Stimulated activated naive CD4-positive, alpha-beta T cell treated with Interleukin-2 at 50 U/mL for 16 hours (primary cell): ENCODE data around the gene BTBD10.

ENCODE experiments used
- DNase-seq: peaks from one replicate; lab custom pipeline; 2025; lab: John Stamatoyannopoulos, UW

Gene BTBD10

DNA sequence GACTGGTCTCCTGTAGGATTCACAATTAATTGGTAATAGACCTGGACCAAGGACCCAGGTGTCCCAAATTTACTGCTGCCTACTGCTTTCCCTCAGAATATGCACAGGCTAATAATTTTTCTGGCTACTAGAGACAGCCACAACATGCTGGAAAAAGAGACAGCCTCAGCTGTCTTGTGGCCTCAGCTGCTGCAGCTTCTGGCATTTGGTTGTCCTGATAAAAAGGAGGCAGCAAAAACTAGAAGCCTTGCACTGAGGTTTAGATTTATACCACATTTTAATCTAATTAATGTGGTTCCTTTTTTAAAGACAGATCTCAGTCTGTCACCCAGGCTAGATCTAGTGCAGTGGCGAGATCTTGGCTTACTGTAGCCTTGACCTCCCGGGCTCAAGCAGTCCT is 89.8 kb downstream of the BTBD10 start:
- DNase-seq, result no peak

DNA sequence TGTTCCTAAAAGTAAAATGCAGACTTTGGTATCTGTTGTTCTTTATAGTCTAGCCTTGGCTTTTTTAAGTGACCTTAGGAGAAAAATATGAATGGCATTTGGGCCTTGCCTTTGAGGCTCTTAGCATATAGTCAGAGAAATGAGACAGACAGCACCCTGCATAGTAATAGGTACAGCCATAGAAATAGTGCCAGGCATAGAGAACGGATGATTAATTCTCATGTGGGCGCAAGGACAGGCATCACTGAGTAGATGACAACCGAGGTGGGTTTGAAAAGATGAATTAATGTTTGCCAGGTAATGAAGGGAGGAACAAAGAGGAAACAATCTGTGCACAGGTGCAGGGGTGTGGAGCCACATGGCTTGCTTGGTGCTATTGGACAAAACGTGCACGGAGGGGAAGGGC is 95.0 kb downstream of the BTBD10 start:
- no peak for DNase-seq

DNA sequence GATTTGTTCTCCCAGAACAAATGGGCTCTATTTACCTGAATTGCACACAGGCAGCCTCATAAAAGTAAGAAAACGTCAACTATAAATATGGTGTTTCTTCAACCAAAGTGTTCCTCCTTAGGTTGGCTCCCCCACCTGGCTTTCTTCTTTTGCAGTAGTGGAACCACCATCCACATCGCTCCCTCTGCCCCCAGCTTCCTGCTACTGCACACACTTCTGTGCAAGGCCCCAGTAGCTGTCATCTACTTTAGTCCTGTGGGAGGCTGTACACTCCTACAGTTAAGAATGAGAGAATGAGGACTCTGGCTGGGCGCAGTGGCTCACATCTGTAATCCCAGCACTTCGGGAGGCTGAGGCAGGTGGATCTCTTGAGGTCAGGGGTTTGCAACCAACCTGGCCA is 95.9 kb downstream of the BTBD10 start:
- no peak for DNase-seq

DNA sequence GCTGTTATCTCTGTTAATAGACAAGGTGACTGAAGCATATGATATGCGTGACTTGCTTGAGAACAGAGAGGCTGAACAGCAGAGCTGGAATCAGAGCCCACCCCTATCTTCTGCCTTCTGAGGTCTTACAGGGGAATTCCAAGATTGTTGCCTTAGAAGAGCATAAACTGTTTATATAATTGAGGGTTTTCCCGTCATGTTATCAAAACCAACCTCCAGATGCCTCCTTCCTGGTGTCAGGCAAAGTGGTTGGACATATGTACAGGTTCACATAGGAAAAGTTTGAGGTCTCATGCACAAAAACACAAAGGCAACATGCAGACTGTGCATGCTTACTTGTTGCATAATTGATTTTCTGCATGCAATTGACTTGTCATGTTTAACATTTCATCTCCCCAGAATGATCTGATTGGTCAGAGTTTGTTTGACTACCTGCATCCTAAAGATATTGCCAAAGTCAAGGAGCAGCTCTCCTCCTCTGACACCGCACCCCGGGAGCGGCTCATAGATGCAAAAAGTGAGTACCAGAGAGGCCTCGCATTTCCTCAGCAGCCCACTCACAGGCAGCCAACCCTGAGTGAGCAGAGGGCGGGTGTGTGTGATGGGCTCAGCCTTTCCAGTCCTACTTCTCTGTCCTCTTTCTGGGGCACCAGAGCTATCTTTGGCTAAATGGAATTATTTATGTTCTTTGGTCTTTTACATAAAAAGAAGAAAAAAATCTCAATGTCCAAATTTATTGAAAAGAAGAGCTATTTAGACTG is 96.6 kb downstream of the BTBD10 start:
- DNase-seq, result no peak

DNA sequence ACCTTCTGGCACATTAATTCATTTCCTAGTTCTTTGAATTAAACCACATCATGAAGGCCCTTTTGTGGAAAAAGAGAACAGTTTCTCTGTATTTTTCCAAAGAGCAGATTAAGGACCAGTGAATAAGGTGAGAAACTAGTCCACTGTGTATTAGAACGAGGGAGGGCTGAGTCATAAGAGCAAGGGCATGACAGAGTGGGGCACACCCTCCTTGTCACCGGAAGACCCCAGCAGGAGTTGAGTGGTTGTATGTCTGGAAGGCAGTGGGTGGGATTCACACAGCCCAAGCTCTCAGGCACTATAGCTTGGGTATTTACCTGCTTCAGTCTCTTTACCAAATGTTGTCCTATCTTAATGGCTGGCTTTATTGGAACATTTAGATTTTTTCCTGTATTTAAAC is 98.6 kb downstream of the BTBD10 start:
- no peak for DNase-seq

DNA sequence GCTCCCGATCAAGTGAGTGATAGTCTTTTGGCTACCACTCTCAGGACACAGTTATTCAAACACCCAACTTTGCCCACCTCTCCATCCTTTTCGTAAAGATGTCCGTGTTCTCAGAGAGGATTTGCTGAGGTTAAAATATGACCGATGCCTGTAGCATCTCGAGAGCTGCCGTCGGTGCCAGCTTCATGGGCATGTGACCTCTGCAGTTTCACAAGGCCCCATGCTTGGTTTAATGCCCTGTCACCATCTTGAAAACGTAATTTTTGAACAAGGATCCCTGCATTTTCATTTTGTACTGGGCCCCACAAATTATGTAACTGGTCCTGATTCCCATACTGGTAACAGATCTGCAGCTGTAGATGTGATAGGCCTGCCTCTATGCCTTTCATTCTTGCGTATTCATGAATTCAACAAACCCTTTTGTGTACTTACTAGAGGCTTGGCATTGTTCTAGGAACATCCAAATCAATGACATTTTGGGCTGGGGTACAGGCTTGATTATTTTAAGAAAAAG is 100.4 kb downstream of the BTBD10 start:
- DNase-seq, result no peak

DNA sequence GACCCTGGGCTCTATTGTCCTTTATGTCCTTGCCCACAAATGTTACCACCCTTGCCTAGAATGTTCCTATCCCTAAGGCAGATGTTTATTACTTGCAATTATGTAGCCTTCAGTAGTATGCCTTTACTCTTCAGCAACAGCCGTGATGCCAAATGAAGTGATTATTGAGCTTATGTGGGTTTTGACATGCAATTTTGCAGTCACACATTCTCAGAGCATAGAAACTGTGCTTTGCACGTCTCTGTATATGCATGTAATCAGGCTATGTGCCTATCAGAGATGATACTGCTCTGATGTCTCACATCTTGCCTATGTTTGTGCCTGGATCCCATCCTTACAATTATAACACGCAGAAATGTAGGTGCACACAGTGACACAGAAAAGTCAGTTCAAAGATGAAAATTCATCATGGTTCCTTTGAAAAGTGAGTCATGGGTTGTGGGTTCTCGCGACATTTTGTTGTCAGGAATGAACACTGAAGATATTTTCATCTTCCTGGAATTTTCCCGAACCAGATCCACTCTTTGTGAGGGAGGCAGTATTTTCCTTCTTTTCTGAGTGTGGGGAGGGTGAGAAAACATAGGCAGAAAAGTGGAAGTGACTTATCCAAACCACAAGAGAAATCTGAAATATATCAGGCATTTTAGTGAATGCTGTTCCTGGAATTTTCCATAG is 104.3 kb downstream of the BTBD10 start:
- DNase-seq, result no peak

DNA sequence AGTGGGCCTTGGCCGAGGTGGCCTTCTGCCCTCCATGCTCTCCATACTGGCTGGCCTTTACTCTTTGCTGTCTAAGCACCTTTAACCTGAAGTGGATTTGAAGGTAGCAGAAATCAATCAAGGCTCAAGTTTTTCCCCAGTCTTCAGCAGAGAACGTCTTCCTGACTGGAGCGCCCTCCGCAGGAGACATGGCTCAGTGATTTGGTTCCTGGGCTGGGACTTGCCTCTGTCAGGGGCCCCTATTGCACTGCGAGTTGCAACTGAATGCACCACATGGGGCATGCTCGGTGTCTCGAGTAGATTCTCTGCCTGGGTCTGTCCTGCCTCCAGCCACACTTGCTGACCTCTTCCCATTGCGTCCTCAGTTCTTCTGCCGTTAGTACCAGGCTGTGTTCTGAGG is 105.8 kb downstream of the BTBD10 start:
- no peak for DNase-seq

DNA sequence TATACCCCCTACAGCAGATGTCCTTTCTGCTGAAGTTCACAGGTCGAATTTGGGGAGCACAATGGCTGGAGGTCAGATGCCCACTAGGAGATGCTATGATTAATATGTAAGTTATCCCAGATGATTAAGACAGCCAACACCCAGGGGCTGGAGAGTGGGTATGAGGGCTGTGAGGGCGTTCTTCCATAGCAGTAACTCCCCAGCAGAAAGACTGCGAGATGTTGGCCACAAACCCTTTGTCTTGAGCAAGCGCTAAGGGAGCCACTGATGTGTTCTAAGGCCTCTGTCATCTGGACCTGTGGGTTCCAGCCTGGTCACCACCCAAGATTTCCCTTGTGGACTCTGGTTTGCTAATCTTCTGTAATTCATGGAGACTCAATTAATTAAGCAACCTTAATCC is 107.8 kb downstream of the BTBD10 start:
- DNase-seq, result no peak

DNA sequence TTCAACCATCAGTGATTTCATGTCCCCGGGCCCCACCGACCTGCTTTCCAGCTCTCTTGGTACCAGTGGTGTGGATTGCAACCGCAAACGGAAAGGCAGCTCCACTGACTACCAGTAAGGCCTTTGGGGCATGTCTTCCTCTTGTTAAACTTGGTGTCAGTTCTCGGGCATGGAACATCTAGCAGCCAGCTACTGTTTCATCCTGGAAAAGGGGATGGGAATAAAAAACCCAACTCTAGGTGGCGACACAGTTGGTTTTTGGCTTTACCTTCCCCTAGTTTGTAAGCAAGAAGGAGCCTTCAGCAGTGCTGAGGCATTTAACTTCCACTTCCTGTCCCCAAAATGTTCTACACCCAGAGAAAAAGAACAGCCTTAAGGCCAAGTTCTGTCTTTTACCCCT is 108.7 kb downstream of the BTBD10 start:
- no peak for DNase-seq

DNA sequence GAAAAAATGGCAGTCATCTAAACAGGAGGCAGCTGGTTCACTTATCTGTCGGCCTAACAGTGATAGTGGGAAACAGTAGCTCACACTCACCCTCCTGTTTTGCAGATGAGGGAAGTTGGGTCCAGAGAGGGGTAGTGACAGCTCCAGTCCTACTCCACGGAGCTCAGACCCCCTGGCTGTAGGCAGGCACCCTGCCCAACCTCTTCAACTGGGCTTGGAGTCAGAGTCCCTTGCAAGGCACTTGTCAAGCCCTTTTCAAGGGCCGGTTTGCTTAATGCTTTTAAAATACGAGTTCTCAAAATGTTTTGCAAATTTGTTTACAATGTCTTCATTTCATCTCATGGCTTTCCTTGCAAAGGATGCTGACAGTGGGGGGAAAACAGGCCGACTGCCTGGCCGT is 110.3 kb downstream of the BTBD10 start:
- DNase-seq, result no peak

DNA sequence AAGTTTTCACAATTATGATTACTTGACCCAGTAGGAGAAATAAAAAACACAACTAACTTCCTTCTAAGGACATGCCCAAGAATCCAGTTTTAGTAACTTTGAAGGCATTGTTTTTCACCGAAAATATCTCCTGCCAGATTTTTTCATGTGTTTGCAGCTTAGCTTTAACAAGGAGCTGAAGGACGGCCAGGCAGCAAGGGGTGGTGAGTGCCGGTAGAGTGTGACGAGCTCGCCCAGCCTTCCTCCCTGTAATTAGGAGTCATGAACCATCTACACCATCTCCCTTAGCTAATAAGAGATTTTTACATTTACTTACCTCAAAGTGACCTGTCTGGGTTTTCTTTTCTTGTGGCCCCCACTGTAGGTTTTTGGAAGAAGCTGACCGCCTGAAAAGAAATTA is 113.4 kb downstream of the BTBD10 start:
- DNase-seq, result no peak

DNA sequence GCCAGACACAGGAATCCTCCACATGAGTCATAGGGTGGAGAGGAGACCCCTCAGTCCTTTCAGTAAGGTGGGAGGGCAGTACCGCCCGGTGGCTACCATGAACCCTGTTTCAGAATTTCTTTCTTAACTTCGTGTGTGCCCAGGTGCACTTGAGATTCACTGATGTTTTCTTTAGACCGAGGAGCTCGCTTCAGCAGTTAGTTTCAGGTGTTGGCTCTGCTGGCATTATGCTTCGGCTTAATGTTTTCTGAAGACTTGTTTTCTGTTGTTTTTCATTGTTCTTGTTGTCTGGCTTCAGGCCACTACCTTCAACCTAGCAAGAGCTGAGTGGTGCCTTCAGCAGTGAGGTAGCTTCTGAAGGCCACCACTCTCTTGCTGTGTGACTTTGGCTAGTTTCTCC is 114.0 kb downstream of the BTBD10 start:
- no peak for DNase-seq

DNA sequence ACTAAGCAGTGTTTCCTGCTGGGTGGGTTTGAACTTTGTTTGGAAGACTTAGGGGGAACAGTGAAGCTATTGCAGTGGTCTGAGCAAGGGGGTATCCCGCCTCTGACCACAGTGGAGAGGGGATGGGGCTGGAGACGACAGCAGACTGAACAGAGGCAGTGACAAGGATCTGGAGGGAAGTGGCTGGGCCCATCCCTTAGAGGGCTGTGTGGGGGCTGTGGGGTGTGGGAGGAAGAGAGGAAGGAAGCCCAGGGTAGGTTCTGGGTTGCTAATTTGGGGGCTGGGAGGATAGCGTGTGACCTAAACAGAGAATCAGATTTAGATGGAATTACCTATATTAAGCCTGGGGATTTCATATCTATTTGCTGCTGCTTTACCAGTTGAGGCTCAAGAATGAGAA is 114.7 kb downstream of the BTBD10 start:
- DNase-seq, result no peak

DNA sequence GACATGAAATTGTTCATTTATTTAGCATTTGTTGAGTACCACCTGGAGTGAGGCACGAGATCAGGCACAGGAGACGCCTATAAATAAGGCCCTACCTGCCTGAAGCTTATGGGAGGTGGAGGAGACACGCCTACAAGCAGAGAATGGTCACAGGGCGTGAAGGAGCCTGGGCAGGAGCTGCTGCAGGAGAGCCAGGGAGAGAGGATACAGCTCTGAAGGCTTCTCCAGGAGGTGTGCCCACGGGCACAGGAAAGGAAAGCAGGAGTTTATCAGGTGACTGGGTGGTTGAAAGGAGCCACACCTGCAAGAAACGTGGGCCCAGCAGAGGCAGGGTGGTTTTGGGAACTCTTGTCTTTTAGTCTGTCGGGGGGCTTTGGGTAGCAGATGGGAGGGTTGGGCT is 115.1 kb downstream of the BTBD10 start:
- DNase-seq, result no peak

DNA sequence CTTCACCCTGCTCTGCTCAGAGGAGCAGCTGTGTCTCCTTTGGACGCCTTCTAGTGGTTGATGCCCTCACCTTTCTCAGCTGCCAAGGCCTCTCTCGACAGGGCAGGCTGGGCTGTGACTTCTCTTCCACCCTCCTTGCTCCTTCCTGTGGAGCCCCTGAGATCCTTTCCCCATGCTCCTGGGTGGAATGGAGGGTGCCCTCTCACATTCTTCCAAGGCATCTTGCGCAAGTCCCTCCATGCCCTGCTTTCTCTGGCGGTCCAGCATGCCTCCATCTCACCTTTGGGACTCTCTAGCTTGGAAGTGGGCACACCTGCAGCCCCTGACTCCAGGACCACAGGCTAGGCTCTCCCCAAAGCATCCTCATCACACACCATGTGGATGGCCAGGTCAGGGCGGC is 116.6 kb downstream of the BTBD10 start:
- no peak for DNase-seq

DNA sequence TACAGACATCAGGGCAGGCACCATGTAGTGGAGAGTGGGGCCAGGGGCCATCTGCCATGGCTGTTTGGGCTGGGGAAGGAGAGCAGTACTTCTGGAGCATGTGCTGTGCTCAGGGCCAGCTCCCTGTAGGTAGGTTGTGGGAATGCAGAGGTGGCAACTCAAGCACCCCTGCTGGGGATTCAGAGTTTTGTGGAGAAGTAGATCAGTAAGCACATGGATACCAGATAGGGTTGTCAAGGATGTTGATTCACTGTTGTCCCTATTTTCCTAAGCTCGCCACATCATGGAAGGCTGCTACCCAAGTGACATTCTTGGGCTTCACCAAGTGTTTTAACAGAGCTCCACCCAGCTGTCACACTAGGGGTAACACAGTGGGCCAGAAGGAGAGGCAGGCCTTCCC is 118.2 kb downstream of the BTBD10 start:
- DNase-seq, result no peak

DNA sequence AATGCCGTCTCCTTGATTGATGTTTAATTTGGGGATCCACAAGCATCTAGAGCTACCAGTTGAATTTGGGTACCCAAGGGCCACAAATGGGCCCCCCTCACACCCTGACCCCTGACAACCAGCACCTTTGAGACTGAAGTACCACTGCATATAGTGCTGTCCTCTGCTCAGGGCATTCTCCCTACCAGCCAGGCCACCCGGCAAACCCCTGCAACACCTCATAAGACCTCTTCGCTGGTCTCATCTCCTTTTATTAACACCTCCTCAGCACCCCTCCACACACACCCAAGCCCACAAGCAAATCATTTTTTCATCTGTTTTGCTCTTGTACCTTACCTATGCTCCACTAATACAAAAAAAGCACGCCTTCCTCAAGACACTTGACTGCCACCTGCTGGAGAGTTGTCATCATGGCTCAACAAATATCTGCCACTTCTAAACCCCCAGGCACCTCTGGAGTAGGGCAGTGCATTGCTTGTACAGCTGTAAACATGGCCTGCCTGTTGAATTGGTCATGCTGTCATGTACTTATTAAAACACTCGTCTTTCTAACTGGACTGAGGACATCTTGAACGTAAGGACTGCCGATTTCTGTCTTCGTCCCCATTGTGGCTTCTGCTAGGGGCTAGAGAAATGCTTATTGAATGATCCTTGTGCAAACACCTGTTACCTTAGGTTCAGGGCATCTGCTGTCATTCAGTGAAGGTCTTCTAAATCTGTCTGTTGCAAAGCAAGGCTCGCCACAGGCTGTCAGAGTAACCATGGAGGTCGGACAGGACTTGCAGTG is 118.9 kb downstream of the BTBD10 start:
- peak; percentile 65 for DNase-seq

DNA sequence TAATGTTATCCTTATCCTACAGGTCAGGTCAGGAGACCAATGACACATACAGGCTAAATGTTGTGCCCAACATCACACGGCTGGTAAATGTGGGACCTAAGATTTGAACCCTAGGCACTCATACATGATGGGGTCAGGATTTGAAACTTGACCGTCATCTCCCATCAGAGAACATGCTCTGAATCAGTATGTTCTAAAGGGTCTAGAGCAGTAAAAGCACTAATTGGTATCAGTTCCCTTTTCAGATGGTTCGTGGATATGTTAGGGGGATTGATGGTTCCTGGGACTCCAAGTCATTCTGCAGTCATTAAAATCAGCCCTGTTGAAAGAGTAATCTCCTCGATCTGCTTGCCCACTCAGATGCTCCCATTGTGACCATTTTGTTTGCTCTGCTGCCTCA is 120.0 kb downstream of the BTBD10 start:
- no peak for DNase-seq

DNA sequence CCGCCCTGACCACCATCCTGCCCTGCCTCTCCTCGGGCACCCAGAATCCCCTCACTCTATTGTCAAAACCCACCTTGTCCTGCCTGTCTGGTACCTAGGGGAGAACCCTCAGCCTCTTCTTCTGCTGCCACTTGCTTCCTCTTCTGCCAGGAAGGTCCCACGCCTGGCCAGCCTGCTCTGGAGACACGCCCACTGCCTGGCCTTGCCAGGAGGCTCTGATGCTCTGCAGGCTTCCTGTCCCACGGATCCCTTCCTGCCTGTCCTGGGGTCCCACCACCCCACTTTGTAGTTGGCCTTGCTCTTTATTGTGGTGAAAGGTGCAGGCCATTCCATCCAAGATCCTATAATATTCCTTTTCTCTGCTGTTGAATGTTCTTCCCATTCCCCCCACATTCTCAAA is 122.0 kb downstream of the BTBD10 start:
- no peak for DNase-seq

DNA sequence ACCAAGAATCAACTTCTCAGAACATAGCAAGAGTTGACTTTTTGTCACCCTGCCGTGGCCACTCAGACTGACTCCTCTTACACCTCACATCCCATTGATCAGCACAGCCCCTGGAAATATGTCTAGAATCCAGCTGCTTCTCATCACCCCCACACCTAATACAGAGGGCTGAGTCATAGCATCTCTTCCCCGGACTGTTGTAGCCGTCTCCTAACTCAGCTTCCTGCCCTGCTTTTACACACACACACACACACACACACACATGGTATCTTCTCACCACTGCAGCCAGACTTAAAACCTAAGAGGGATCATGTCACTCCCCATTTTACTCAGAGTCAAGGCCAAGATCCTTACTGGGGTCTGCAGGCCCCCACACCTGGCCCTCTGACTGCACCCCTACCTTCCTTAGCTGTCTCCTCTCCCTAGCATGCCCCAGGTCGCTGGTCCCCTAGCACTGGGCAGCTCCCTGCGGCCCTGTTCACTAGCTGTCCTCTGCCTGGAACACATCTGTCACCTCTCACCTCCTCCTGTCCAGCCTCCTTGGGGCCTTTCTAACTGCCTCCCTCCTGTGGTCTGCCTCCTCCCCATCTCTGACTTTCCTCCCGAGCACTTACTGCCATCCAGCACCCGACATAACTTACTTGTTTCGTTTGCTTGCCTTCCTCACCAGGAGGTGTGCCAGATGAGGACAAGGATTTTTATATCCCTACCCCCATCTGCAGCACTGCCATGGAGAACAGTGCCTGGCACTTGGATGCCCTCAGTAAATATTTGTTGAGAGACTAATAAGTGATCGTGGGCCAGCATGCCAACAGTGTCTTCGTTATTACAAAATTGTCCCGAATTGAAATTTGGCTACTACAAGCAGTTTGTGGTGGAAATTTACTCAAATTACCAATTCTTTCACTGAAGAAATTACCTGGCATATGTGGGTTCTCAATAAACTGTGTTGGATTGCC is 123.5 kb downstream of the BTBD10 start:
- no peak for DNase-seq
